HL-60 (cell line): ENCODE results near the gene CYP2U1.
"Not testable (repeated sequence)": the region's sequence is repeated elsewhere in the genome, so short reads cannot be mapped to it uniquely, and the experiment has no call there.

Source experiments
- GABPA ChIP-seq: IDR thresholded peaks from 2 replicates; pipeline ENCODE4 v1.6.1; 2012; ENCODE audit warnings: low read depth
- POLR2AphosphoS5 ChIP-seq: IDR thresholded peaks from 2 replicates; pipeline ENCODE4 v1.6.1; 2012; ENCODE audit warnings: low read depth
- SPI1 ChIP-seq: IDR thresholded peaks from 2 replicates; pipeline ENCODE4 v1.6.1; 2012; ENCODE audit warnings: low read depth, mild to moderate bottlenecking, borderline replicate concordance
- TF ChIP-seq, protein P1 (sequence below): IDR thresholded peaks from one replicate; pipeline ENCODE4 v1.5.1; 2011; ENCODE audit warnings: low read length, control low read depth, inconsistent platforms; ENCODE audit not compliant: insufficient read depth
- TF ChIP-seq, protein P2 (sequence below): IDR thresholded peaks from 2 replicates; pipeline ENCODE4 v1.6.1; 2012; ENCODE audit warnings: low read depth; ENCODE audit not compliant: insufficient replicate concordance

DNA sequence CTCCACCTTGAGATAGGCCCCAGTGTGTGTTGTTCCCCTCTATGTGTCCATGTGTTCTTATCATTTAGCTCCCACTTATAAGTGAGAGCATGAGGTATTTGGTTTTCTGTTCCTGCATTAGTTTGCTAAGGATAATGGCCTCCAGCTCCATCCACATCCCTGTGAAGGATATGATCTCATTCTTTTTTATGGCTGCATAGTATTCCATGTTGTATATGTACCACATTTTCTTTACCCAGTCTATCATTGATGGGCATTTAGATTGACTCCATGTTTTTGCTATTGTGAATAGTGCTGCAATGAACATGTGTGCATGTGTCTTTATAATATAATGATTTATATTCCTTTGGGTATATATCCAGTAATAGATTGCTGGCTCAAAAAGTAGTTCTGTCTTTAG is 36.2 kb downstream of the CYP2U1 start:
- TF ChIP-seq, protein P1, sequence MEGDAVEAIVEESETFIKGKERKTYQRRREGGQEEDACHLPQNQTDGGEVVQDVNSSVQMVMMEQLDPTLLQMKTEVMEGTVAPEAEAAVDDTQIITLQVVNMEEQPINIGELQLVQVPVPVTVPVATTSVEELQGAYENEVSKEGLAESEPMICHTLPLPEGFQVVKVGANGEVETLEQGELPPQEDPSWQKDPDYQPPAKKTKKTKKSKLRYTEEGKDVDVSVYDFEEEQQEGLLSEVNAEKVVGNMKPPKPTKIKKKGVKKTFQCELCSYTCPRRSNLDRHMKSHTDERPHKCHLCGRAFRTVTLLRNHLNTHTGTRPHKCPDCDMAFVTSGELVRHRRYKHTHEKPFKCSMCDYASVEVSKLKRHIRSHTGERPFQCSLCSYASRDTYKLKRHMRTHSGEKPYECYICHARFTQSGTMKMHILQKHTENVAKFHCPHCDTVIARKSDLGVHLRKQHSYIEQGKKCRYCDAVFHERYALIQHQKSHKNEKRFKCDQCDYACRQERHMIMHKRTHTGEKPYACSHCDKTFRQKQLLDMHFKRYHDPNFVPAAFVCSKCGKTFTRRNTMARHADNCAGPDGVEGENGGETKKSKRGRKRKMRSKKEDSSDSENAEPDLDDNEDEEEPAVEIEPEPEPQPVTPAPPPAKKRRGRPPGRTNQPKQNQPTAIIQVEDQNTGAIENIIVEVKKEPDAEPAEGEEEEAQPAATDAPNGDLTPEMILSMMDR, result not testable (repeated sequence)
- TF ChIP-seq POLR2AphosphoS5, GABPA, SPI1: not testable (repeated sequence)
- TF ChIP-seq, protein P2, sequence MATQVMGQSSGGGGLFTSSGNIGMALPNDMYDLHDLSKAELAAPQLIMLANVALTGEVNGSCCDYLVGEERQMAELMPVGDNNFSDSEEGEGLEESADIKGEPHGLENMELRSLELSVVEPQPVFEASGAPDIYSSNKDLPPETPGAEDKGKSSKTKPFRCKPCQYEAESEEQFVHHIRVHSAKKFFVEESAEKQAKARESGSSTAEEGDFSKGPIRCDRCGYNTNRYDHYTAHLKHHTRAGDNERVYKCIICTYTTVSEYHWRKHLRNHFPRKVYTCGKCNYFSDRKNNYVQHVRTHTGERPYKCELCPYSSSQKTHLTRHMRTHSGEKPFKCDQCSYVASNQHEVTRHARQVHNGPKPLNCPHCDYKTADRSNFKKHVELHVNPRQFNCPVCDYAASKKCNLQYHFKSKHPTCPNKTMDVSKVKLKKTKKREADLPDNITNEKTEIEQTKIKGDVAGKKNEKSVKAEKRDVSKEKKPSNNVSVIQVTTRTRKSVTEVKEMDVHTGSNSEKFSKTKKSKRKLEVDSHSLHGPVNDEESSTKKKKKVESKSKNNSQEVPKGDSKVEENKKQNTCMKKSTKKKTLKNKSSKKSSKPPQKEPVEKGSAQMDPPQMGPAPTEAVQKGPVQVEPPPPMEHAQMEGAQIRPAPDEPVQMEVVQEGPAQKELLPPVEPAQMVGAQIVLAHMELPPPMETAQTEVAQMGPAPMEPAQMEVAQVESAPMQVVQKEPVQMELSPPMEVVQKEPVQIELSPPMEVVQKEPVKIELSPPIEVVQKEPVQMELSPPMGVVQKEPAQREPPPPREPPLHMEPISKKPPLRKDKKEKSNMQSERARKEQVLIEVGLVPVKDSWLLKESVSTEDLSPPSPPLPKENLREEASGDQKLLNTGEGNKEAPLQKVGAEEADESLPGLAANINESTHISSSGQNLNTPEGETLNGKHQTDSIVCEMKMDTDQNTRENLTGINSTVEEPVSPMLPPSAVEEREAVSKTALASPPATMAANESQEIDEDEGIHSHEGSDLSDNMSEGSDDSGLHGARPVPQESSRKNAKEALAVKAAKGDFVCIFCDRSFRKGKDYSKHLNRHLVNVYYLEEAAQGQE, result not testable (repeated sequence)
